SK-N-SH (cell line): ENCODE data around the gene TTLL12. TPM values are rescaled to one million over a fixed set of nuclear protein-coding genes. Genes with fewer than 3 reads are reported as not detected.

ENCODE experiments used
- CTCF ChIA-PET: fragments of 300-600, 350-600 bp; formaldehyde crosslinking; extraction: SDS; loops from one replicate; lab custom pipeline; 2021; lab: Yijun Ruan, JAX
- POLR2A ChIA-PET: fragments of 350-600 bp; sonication (Branson Sonifier 250); formaldehyde crosslinking; extraction: SDS; loops from one replicate; lab custom pipeline; 2020; ENCODE audit warnings: antibody characterized with exemption, inconsistent platforms; lab: Yijun Ruan, JAX
- DNase-seq: peaks from one replicate; pipeline ENCODE4 v3.0.0; 2012
- H2AFZ ChIP-seq: fragments of 200-600 bp; sonication (generic); 2 replicates; pipeline ENCODE4 v1.8.1; 2016; ENCODE audit warnings: antibody characterized with exemption, mild to moderate bottlenecking, low read depth
- H3F3A ChIP-seq: fragments of 200-600 bp; sonication (generic); replicated peaks from 2 replicates; pipeline ENCODE3; 2016; ENCODE audit warnings: antibody characterized with exemption, mild to moderate bottlenecking; ENCODE audit not compliant: insufficient read depth
- H3K27ac ChIP-seq, 2 experiments: fragments of 200-500 bp in 1 of 2; fragments of 200-600 bp in 1 of 2; sonication (Bioruptor generic) in 1 of 2; sonication (generic), shearing (Covaris generic) in 1 of 2; 2 replicates each; pipeline versions ENCODE4 v1.5.1 to v1.6.1; 2014 to 2016; ENCODE audit warnings: low read depth in 2 of 2, inconsistent platforms in 1 of 2, low read length in 1 of 2, mild to moderate bottlenecking in 1 of 2, mixed read lengths in 1 of 2
- H3K27me3 ChIP-seq: fragments of 200-600 bp; sonication (generic), shearing (Covaris generic); 2 replicates; pipeline ENCODE4 v1.6.1; 2016; ENCODE audit warnings: mixed run types; ENCODE audit not compliant: insufficient read depth
- H3K36me3 ChIP-seq, 2 experiments: fragments of 200-500 bp in 1 of 2; fragments of 200-600 bp in 1 of 2; sonication (Bioruptor generic) in 1 of 2; sonication (generic) in 1 of 2; replicated peaks in 1 of 2; 2 replicates each; pipeline versions ENCODE3 to v1.5.1; 2014 to 2016; ENCODE audit warnings: low read length in 1 of 2, mild to moderate bottlenecking in 1 of 2; ENCODE audit not compliant: insufficient read depth in 2 of 2, control insufficient read depth in 1 of 2
- H3K4me1 ChIP-seq, 2 experiments: fragments of 200-500 bp in 1 of 2; fragments of 200-600 bp in 1 of 2; sonication (Bioruptor generic) in 1 of 2; sonication (generic), shearing (Covaris generic) in 1 of 2; 2 replicates each; pipeline versions ENCODE4 v1.5.1 to v1.6.1; 2014 to 2016; ENCODE audit warnings: low read depth in 1 of 2, low read length in 1 of 2, mixed run types in 1 of 2; ENCODE audit not compliant: insufficient read depth in 2 of 2, control insufficient read depth in 1 of 2
- H3K4me2 ChIP-seq: fragments of 200-600 bp; sonication (generic), shearing (Covaris generic); 2 replicates; pipeline ENCODE4 v1.6.1; 2017; ENCODE audit warnings: mixed run types
- H3K4me3 ChIP-seq, 2 experiments: fragments of 200-500 bp in 1 of 2; fragments of 200-600 bp in 1 of 2; sonication (Bioruptor generic) in 1 of 2; sonication (generic), shearing (Covaris generic) in 1 of 2; 2 replicates each; pipeline versions ENCODE4 v1.5.1 to v1.8.1; 2014 to 2016; ENCODE audit warnings: low read depth in 2 of 2, inconsistent platforms in 1 of 2, low read length in 1 of 2, mild to moderate bottlenecking in 1 of 2, mixed read lengths in 1 of 2, moderate library complexity in 1 of 2
- H3K79me2 ChIP-seq: fragments of 200-600 bp; sonication (generic); 2 replicates; pipeline ENCODE4 v1.8.1; 2017; ENCODE audit warnings: mild to moderate bottlenecking; ENCODE audit not compliant: insufficient read depth
- H3K9ac ChIP-seq: fragments of 200-600 bp; sonication (generic); 2 replicates; pipeline ENCODE4 v1.6.1; 2017; ENCODE audit warnings: mixed run types
- H3K9me2 ChIP-seq: fragments of 200-600 bp; sonication (generic); 2 replicates; pipeline ENCODE4 v1.6.1; 2017; ENCODE audit warnings: mixed run types
- H3K9me3 ChIP-seq: fragments of 200-600 bp; sonication (generic); 2 replicates; pipeline ENCODE4 v1.6.1; 2017; ENCODE audit warnings: mixed run types, mild to moderate bottlenecking, moderate library complexity
- H4K20me1 ChIP-seq: fragments of 200-600 bp; sonication (generic); 2 replicates; pipeline ENCODE4 v1.6.1; 2017; ENCODE audit warnings: mild to moderate bottlenecking, mixed run types; ENCODE audit not compliant: insufficient read depth
- CHD2 ChIP-seq: fragments of 150-350 bp; IDR thresholded peaks from 2 replicates; pipeline ENCODE4 v1.6.1; 2018; ENCODE audit warnings: low read length; ENCODE audit not compliant: partially characterized antibody
- ELF1 ChIP-seq: IDR thresholded peaks from 2 replicates; pipeline ENCODE4 v1.4.0; 2012
- EZH2phosphoT487 ChIP-seq: fragments of 200-600 bp; sonication (generic); IDR thresholded peaks from 2 replicates; pipeline ENCODE4 v1.6.1; 2017; ENCODE audit warnings: low read depth, mixed run types, mild to moderate bottlenecking, antibody characterized with exemption, moderate library complexity, borderline replicate concordance
- FOXJ3 ChIP-seq: sonication (generic); formaldehyde crosslinking; IDR thresholded peaks from 2 replicates; pipeline ENCODE4 v1.5.1; 2020; ENCODE audit warnings: mild to moderate bottlenecking, missing genetic modification reagents
- FOXM1 ChIP-seq: IDR thresholded peaks from 2 replicates; pipeline ENCODE4 v1.4.0; 2012; ENCODE audit warnings: low read depth, mild to moderate bottlenecking
- GABPA ChIP-seq: IDR thresholded peaks from 2 replicates; pipeline ENCODE4 v1.4.0; 2012; ENCODE audit warnings: low read depth, mild to moderate bottlenecking
- JUND ChIP-seq: IDR thresholded peaks from 2 replicates; pipeline ENCODE4 v1.4.0; 2012
- MEF2A ChIP-seq: IDR thresholded peaks from 2 replicates; pipeline ENCODE4 v1.4.0; 2012; ENCODE audit warnings: low read depth, borderline replicate concordance
- MXI1 ChIP-seq: IDR thresholded peaks from 2 replicates; pipeline ENCODE4 v1.6.1; 2012; ENCODE audit warnings: mild to moderate bottlenecking, low read depth, low read length, improper control_type of control experiment
- POLR2AphosphoS5 ChIP-seq: IDR thresholded peaks from 2 replicates; pipeline ENCODE4 v1.6.1; 2012; ENCODE audit warnings: low read depth, low read length
- RAD21 ChIP-seq: IDR thresholded peaks from 2 replicates; pipeline ENCODE4 v1.6.1; 2012; ENCODE audit warnings: mild to moderate bottlenecking, low read length
- RFX5 ChIP-seq: IDR thresholded peaks from 2 replicates; pipeline ENCODE4 v1.6.1; 2012; ENCODE audit warnings: mild to moderate bottlenecking, improper control_type of control experiment, low read length
- RXRA ChIP-seq: IDR thresholded peaks from 2 replicates; pipeline ENCODE4 v1.4.0; 2012; ENCODE audit warnings: low read depth, mild to moderate bottlenecking, borderline replicate concordance
- SIN3A ChIP-seq: IDR thresholded peaks from 2 replicates; pipeline ENCODE4 v1.6.1; 2012; ENCODE audit warnings: low read depth, mild to moderate bottlenecking, low read length, moderate library complexity, borderline replicate concordance
- SMC3 ChIP-seq: IDR thresholded peaks from 2 replicates; pipeline ENCODE4 v1.6.1; 2012; ENCODE audit warnings: low read depth, low read length, improper control_type of control experiment
- TAF1 ChIP-seq: IDR thresholded peaks from 2 replicates; pipeline ENCODE4 v1.6.1; 2012; ENCODE audit warnings: low read depth, mild to moderate bottlenecking, low read length, moderate library complexity, borderline replicate concordance
- TCF12 ChIP-seq: IDR thresholded peaks from 2 replicates; pipeline ENCODE4 v1.4.0; 2012
- YY1 ChIP-seq: IDR thresholded peaks from 2 replicates; pipeline ENCODE4 v1.4.0; 2012; ENCODE audit warnings: low read depth, mild to moderate bottlenecking
- WGBS: methylation state at CpG from one replicate; pipeline ENCODE4 v1.1.6; 2017; ENCODE audit warnings: low lambda C conversion rate; 5-methylcytosine and 5-hydroxymethylcytosine counted together
- polyA plus RNA-seq, 3 experiments: library from polyadenylated mRNA; depleted of rRNA; stranded (reverse); fragments of >200 nt; gene quantifications; 2 replicates each; pipeline ENCODE4 v1.2.3, GENCODE V29; 2012
- TF ChIP-seq, protein P1 (sequence below): fragments of 200-600 bp; sonication (generic); IDR thresholded peaks from 2 replicates; pipeline ENCODE4 v1.6.1; 2017; ENCODE audit warnings: antibody characterized with exemption, mild to moderate bottlenecking, moderate library complexity
- TF ChIP-seq, protein P2 (sequence below): IDR thresholded peaks from 2 replicates; pipeline ENCODE4 v1.4.0; 2012; ENCODE audit warnings: low read depth
- TF ChIP-seq, protein P3 (sequence below): IDR thresholded peaks from 2 replicates; pipeline ENCODE4 v1.6.1; 2012; ENCODE audit warnings: mild to moderate bottlenecking, low read depth, low read length, moderate library complexity
- TF ChIP-seq, protein P4 (sequence below): IDR thresholded peaks from 2 replicates; pipeline ENCODE4 v1.4.0; 2012; ENCODE audit warnings: low read depth, borderline replicate concordance
- TF ChIP-seq, protein P5 (sequence below): IDR thresholded peaks from 2 replicates; pipeline ENCODE4 v1.4.0; 2012; ENCODE audit warnings: low read depth, borderline replicate concordance
- TF ChIP-seq, protein P6 (sequence below): IDR thresholded peaks from 2 replicates; pipeline ENCODE4; 2012
- TF ChIP-seq, protein P7 (sequence below): fragments of 150-350 bp; IDR thresholded peaks from 2 replicates; pipeline ENCODE4 v1.6.1; 2017; ENCODE audit warnings: antibody characterized with exemption, low read length, low read depth, borderline replicate concordance

TTLL12 gene
- polyA plus RNA-seq, 1 of the 3 experiments (the other 2 are of a cell fraction) = 11.5 TPM

DNA sequence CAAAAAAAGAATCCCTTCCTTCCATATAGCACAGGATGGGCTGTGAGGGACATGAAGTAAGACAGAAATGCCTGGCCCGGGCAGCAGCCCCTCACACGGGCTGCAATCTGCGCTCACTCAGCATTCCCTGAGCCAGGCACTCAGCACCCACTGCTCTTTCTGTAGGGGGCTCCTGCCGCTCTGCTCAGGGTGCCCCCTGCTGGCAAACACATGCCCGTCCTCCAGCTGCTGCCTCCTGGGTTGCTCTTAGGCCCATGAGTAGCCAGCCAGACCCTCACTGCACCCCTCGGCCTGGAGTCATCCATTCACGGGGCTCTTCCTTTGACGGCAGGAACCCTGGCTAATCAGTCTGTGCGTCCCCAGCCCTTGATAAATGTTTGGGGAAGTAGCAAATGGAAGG is 50.7 kb downstream of the TTLL12 start:
- no peaks in the 10 kb centered on the region for H4K20me1 ChIP-seq
- H3K79me2 ChIP-seq = no peaks in the 10 kb centered on the region
- no peak overlapping the region for H3K4me2 ChIP-seq
- CTCF ChIA-PET = interaction anchor here (0.6 to 1.9 kb wide), 4 partner anchors 18 to 64 kb away, joined by 3 to 5 read pairs (median 4); partner anchors contain the start of gene BIK
- H3F3A ChIP-seq = no peaks in the 10 kb centered on the region
- 89% methylated on average over 3 of the region's 9 CpGs for WGBS
- TF ChIP-seq GABPA (no peak), FOXJ3 (CRISPR knock-in tag) (no peak), CHD2 (no peak), YY1 (no peak), FOXM1 (no peak), TAF1 (no peak), RAD21 (peak; percentile 51), MEF2A (no peak), POLR2AphosphoS5 (no peak), ELF1 (no peak), RXRA (no peak), RFX5 (no peak), EZH2phosphoT487 (no peak), SMC3 (peak; percentile 42), MXI1 (no peak), SIN3A (no peak), JUND (no peak), TCF12 (no peak)
- TF ChIP-seq, protein P1, sequence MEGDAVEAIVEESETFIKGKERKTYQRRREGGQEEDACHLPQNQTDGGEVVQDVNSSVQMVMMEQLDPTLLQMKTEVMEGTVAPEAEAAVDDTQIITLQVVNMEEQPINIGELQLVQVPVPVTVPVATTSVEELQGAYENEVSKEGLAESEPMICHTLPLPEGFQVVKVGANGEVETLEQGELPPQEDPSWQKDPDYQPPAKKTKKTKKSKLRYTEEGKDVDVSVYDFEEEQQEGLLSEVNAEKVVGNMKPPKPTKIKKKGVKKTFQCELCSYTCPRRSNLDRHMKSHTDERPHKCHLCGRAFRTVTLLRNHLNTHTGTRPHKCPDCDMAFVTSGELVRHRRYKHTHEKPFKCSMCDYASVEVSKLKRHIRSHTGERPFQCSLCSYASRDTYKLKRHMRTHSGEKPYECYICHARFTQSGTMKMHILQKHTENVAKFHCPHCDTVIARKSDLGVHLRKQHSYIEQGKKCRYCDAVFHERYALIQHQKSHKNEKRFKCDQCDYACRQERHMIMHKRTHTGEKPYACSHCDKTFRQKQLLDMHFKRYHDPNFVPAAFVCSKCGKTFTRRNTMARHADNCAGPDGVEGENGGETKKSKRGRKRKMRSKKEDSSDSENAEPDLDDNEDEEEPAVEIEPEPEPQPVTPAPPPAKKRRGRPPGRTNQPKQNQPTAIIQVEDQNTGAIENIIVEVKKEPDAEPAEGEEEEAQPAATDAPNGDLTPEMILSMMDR = peak; percentile 54
- TF ChIP-seq, protein P2, sequence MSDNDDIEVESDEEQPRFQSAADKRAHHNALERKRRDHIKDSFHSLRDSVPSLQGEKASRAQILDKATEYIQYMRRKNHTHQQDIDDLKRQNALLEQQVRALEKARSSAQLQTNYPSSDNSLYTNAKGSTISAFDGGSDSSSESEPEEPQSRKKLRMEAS = no peak
- TF ChIP-seq, protein P3, sequence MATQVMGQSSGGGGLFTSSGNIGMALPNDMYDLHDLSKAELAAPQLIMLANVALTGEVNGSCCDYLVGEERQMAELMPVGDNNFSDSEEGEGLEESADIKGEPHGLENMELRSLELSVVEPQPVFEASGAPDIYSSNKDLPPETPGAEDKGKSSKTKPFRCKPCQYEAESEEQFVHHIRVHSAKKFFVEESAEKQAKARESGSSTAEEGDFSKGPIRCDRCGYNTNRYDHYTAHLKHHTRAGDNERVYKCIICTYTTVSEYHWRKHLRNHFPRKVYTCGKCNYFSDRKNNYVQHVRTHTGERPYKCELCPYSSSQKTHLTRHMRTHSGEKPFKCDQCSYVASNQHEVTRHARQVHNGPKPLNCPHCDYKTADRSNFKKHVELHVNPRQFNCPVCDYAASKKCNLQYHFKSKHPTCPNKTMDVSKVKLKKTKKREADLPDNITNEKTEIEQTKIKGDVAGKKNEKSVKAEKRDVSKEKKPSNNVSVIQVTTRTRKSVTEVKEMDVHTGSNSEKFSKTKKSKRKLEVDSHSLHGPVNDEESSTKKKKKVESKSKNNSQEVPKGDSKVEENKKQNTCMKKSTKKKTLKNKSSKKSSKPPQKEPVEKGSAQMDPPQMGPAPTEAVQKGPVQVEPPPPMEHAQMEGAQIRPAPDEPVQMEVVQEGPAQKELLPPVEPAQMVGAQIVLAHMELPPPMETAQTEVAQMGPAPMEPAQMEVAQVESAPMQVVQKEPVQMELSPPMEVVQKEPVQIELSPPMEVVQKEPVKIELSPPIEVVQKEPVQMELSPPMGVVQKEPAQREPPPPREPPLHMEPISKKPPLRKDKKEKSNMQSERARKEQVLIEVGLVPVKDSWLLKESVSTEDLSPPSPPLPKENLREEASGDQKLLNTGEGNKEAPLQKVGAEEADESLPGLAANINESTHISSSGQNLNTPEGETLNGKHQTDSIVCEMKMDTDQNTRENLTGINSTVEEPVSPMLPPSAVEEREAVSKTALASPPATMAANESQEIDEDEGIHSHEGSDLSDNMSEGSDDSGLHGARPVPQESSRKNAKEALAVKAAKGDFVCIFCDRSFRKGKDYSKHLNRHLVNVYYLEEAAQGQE = no peak
- TF ChIP-seq, protein P4, sequence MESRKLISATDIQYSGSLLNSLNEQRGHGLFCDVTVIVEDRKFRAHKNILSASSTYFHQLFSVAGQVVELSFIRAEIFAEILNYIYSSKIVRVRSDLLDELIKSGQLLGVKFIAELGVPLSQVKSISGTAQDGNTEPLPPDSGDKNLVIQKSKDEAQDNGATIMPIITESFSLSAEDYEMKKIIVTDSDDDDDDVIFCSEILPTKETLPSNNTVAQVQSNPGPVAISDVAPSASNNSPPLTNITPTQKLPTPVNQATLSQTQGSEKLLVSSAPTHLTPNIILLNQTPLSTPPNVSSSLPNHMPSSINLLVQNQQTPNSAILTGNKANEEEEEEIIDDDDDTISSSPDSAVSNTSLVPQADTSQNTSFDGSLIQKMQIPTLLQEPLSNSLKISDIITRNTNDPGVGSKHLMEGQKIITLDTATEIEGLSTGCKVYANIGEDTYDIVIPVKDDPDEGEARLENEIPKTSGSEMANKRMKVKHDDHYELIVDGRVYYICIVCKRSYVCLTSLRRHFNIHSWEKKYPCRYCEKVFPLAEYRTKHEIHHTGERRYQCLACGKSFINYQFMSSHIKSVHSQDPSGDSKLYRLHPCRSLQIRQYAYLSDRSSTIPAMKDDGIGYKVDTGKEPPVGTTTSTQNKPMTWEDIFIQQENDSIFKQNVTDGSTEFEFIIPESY = no peak
- TF ChIP-seq, protein P5, sequence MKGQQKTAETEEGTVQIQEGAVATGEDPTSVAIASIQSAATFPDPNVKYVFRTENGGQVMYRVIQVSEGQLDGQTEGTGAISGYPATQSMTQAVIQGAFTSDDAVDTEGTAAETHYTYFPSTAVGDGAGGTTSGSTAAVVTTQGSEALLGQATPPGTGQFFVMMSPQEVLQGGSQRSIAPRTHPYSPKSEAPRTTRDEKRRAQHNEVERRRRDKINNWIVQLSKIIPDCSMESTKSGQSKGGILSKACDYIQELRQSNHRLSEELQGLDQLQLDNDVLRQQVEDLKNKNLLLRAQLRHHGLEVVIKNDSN = no peak
- TF ChIP-seq, protein P6, sequence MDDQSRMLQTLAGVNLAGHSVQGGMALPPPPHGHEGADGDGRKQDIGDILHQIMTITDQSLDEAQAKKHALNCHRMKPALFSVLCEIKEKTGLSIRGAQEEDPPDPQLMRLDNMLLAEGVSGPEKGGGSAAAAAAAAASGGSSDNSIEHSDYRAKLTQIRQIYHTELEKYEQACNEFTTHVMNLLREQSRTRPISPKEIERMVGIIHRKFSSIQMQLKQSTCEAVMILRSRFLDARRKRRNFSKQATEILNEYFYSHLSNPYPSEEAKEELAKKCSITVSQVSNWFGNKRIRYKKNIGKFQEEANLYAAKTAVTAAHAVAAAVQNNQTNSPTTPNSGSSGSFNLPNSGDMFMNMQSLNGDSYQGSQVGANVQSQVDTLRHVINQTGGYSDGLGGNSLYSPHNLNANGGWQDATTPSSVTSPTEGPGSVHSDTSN = no peak
- TF ChIP-seq, protein P7, sequence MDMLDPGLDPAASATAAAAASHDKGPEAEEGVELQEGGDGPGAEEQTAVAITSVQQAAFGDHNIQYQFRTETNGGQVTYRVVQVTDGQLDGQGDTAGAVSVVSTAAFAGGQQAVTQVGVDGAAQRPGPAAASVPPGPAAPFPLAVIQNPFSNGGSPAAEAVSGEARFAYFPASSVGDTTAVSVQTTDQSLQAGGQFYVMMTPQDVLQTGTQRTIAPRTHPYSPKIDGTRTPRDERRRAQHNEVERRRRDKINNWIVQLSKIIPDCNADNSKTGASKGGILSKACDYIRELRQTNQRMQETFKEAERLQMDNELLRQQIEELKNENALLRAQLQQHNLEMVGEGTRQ = no peak
- TF ChIP-seq, all 33 proteins: peak for 3
- Histone ChIP-seq H3K4me1 (no peaks in the 10 kb centered on the region; a peak in 1 of 4 replicates), H3K4me3 (no peak overlapping the region), H3K27ac (no peak overlapping the region), H2AFZ (no peak overlapping the region), H3K9ac (no peak overlapping the region), H3K36me3 (peaks cover 0 to 8% of the 10 kb centered on the region in 2 experiments), H3K9me3 (no peaks in the 10 kb centered on the region), H3K27me3 (no peaks in the 10 kb centered on the region), H3K9me2 (no peaks in the 10 kb centered on the region)
- peak; percentile 80 for DNase-seq
- POLR2A ChIA-PET = no interaction called here
